ENCODE measurements around the gene SETX. TPM values are rescaled to one million over a fixed set of nuclear protein-coding genes. Genes with fewer than 3 reads are reported as not detected.

The SETX gene
- 18.6 to 21.2 TPM (median 20.2 TPM) in 5 replicates for total RNA-seq (2022; extraction: Qiagen RNA extraction; ENCODE audit: low read depth)

GRCh38 chr9:132354637-132355355 is at the start of gene SETX:
SETX (minus strand) TSS chr9:132354986; CDS start chr9:132349428, 5,558 bp downstream.

Other genes with a start within 250 kb of the SETX start
- gene NTNG2, start 192.9 kb downstream of the SETX start, total RNA-seq (2022; extraction: Qiagen RNA extraction; ENCODE audit: low read depth) = 0.93 to 2.6 TPM (median 1.5 TPM) in 5 replicates
- gene TTF1, start 51.9 kb upstream of the SETX start, total RNA-seq (2022; extraction: Qiagen RNA extraction; ENCODE audit: low read depth) = 14.5 to 18.4 TPM (median 15.1 TPM) in 5 replicates
- not detected in 5 replicates for gene CFAP77, start 55.2 kb upstream of the SETX start, total RNA-seq (2022; extraction: Qiagen RNA extraction; ENCODE audit: low read depth)
- gene BARHL1, start 227.6 kb upstream of the SETX start, total RNA-seq (2022; extraction: Qiagen RNA extraction; ENCODE audit: low read depth) = not detected in 5 replicates

Data from A549 treated with GW870086 at 1 μM for 4 hours (cell line).